Uterus (tissue), 4 donors: ENCODE data around the gene RNU5B-1. TPM values are rescaled to one million over a fixed set of nuclear protein-coding genes. Genes with fewer than 3 reads are reported as not detected.

Source experiments
- DNase-seq, 2 donors: peaks; one replicate each; pipeline ENCODE4 v3.0.0-alpha.2; 2019 to 2020
- H3K27ac ChIP-seq, 2 donors: fragments of 200-600 bp; sonication (generic); 1 replicate in 1 of 2; 2 replicates in 1 of 2; pipeline ENCODE4 v1.5.1; 2016 to 2018
- H3K27me3 ChIP-seq, 2 donors: fragments of 200-600 bp; sonication (generic); one replicate each; pipeline ENCODE4 v1.5.1; 2018 to 2019; ENCODE audit warnings: control low read depth in 1 of 2
- H3K36me3 ChIP-seq, 2 donors: fragments of 200-600 bp; sonication (generic); one replicate each; pipeline ENCODE4 v1.5.1; 2019; ENCODE audit warnings: control low read depth in 1 of 2
- H3K4me1 ChIP-seq, 2 donors: fragments of 200-600 bp; sonication (generic); one replicate each; pipeline ENCODE4 v1.5.1; 2018 to 2019; ENCODE audit warnings: control low read depth in 1 of 2
- H3K4me3 ChIP-seq, 2 donors: fragments of 200-600 bp; sonication (generic); 1 replicate in 1 of 2; 2 replicates in 1 of 2; pipeline ENCODE4 v1.5.1; 2018 to 2019; ENCODE audit warnings: mild to moderate bottlenecking in 1 of 2
- H3K9me3 ChIP-seq, 2 donors: fragments of 200-600 bp; sonication (generic); one replicate each; pipeline ENCODE4 v1.5.1; 2019; ENCODE audit warnings: control low read depth in 1 of 2
- POLR2A ChIP-seq, 2 donors: fragments of 450-650 bp; IDR thresholded peaks; one replicate each; pipeline ENCODE4 v1.6.1; 2016; ENCODE audit warnings: antibody characterized with exemption in 2 of 2, mild to moderate bottlenecking in 1 of 2, moderate library complexity in 1 of 2
- intact Hi-C: fragments of 100-400 bp; cut with DNase I; formaldehyde crosslinking; loops from one replicate; pipeline ENCODE4 v1.15.1; 2023; ENCODE audit warnings: low total_unique reads
- total RNA-seq, 4 donors: library from RNA; depleted of rRNA in 3 of 4; stranded (reverse); fragments of >200 nt in 3 of 4; gene quantifications; one replicate each; pipeline versions ENCODE4 v1.1.0 to v1.2.4, GENCODE V29; 2014 to 2023
- TF ChIP-seq, protein P1 (sequence below), 4 experiments: fragments of 200-600 bp in 2 of 4; fragments of 450-650 bp in 2 of 4; sonication (generic) in 2 of 4; IDR thresholded peaks; one replicate each; pipeline ENCODE4 v1.5.1; 2016 to 2019; ENCODE audit warnings: antibody characterized with exemption in 4 of 4, mild to moderate bottlenecking in 2 of 4, moderate library complexity in 1 of 4
- donor health status: DM: yes; HTN: yes; CAD: no.

RNU5B-1 gene
- total RNA-seq, 4 donors from 2014 or later: 34.0 TPM; not detected in 3

DNA sequence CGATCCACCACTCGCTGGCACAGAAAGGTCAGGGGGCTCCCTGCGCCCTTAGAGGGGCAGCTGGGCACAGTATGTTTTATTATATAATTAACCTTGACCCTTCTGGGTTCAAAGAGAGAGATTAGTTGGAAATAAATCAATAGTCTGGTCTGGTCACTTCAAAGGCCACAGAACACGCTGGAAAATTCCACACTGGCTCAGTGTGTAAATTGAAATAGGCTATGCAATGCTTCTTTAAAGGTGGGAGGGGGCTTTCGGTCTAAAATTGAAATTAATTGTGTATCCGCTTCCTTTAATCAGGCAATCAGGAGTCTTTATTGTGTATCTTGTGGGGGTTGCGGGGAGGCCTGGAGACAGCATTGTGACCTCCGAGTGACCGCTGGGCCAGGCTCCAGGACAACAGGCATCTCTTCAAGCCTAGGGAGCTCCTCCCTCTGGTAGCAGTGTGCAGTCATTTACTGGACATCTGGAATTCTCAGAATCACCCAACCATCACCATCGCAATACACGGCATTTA is 8.0 kb downstream of the RNU5B-1 start:
- Histone ChIP-seq H3K36me3 (no peaks in the 10 kb centered on the region), H3K4me3 (no peak overlapping the region), H3K27ac (no peak overlapping the region), H3K4me1 (no peaks in the 10 kb centered on the region), H3K27me3 (no peaks in the 10 kb centered on the region), H3K9me3 (no peaks in the 10 kb centered on the region)
- intact Hi-C loops: no loop called here
- TF ChIP-seq, protein P1, sequence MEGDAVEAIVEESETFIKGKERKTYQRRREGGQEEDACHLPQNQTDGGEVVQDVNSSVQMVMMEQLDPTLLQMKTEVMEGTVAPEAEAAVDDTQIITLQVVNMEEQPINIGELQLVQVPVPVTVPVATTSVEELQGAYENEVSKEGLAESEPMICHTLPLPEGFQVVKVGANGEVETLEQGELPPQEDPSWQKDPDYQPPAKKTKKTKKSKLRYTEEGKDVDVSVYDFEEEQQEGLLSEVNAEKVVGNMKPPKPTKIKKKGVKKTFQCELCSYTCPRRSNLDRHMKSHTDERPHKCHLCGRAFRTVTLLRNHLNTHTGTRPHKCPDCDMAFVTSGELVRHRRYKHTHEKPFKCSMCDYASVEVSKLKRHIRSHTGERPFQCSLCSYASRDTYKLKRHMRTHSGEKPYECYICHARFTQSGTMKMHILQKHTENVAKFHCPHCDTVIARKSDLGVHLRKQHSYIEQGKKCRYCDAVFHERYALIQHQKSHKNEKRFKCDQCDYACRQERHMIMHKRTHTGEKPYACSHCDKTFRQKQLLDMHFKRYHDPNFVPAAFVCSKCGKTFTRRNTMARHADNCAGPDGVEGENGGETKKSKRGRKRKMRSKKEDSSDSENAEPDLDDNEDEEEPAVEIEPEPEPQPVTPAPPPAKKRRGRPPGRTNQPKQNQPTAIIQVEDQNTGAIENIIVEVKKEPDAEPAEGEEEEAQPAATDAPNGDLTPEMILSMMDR (IDR thresholded peaks at IDR 0.05): no peak
- no peak for TF ChIP-seq POLR2A (IDR thresholded peaks at IDR 0.05)
- DNase-seq: peak in 1 of 2 donors; percentile 40

DNA sequence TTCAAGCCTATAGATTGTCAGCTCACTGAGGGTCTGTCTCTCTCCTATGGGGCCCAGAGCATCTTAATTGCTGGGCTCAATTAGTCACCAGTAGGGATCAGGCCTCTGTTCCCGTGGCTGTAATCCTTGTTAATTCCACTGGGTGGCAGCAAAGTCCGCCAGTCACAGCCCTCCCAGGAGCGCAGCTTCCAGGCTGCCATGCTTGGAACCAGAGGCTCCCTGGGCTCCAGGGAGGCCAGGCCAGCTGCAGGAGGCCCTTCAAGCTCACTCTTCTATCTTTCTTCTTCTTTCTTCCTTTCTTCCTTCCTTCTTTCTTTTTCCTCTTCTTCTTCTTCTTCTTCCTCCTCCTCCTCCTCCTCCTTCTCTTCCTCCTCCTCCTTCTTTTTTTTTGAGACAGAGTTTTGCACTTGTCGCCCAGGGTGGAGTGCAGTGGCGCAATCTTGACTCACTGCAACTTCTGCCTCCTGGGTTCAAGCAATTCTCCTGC is 14.4 kb downstream of the RNU5B-1 start:
- Histone ChIP-seq H3K36me3 (no peaks in the 10 kb centered on the region), H3K27me3 (no peaks in the 10 kb centered on the region), H3K4me3 (no peak overlapping the region), H3K9me3 (no peaks in the 10 kb centered on the region), H3K4me1 (no peaks in the 10 kb centered on the region), H3K27ac (no peak overlapping the region)
- intact Hi-C loops: loop anchor here (5.0 kb wide), 1 partner anchor 68 kb away; no protein-coding TSS in a partner anchor
- TF ChIP-seq POLR2A (IDR thresholded peaks at IDR 0.05): no peak
- TF ChIP-seq, protein P1 (IDR thresholded peaks at IDR 0.05): peak; percentile 87 to 98 (median 96)
- peak; percentile 77 to 85 for DNase-seq

DNA sequence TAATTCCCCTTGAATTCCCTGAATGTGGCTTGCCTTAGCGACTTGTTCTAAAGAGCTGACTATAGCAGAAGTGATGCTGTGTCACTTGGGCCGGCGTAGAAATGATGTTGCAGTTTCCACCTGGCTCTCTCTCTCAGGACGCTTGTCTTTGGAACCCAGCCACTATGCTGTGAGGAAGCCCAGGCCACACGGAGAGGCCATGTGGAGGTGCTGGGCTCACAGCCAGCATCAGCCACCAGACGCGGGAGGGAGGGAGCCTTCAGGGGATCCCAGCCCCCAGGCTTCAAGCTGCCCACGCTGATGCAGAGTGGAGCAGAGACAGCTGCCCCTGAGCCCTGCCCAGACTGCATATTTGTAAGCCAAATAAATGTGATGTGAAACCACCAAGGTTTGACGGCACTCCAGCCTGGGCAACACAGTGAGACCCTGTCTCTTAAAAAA is 18.6 kb downstream of the RNU5B-1 start:
- no peak overlapping the region for H3K27ac ChIP-seq
- DNase-seq: peak in 1 of 2 donors; percentile 41

DNA sequence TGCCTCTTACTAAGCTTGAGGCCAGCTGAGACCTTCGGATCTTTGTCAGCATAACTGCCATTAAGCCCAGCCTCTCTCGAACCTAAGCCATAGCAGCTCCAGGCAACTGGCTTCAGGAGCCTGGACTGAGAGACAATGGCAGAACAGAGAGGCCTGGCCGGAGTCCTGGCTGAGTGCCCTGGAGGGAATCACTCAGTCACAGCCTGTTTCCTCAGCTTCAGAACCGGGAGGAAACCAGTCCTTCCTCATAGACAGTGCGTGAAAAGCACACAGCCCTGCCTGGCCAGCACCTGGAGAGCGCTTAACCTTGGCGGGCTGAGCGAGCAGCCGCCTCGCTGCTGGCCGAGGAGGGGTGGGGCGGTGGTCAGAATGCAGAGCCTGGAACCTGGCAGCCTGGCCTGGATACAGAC is 21.6 kb downstream of the RNU5B-1 start:
- H3K4me1 ChIP-seq: no peaks in the 10 kb centered on the region
- no peaks in the 10 kb centered on the region for H3K36me3 ChIP-seq
- TF ChIP-seq, protein P1 (IDR thresholded peaks at IDR 0.05): no peak
- no peak for TF ChIP-seq POLR2A (IDR thresholded peaks at IDR 0.05)
- no peak overlapping the region for H3K27ac ChIP-seq
- no peak overlapping the region for H3K4me3 ChIP-seq
- intact Hi-C loops: no loop called here
- DNase-seq: peak; percentile 26 to 34
- H3K27me3 ChIP-seq: no peaks in the 10 kb centered on the region
- no peaks in the 10 kb centered on the region for H3K9me3 ChIP-seq

More for the DNA sequence above, 18.6 kb downstream of the RNU5B-1 start:
- Histone ChIP-seq H3K36me3 (no peaks in the 10 kb centered on the region), H3K27me3 (no peaks in the 10 kb centered on the region), H3K4me3 (no peak overlapping the region), H3K9me3 (no peaks in the 10 kb centered on the region), H3K4me1 (no peaks in the 10 kb centered on the region)
- TF ChIP-seq, protein P1 (IDR thresholded peaks at IDR 0.05): no peak
- no peak for TF ChIP-seq POLR2A (IDR thresholded peaks at IDR 0.05)
- intact Hi-C loops: no loop called here

DNA sequence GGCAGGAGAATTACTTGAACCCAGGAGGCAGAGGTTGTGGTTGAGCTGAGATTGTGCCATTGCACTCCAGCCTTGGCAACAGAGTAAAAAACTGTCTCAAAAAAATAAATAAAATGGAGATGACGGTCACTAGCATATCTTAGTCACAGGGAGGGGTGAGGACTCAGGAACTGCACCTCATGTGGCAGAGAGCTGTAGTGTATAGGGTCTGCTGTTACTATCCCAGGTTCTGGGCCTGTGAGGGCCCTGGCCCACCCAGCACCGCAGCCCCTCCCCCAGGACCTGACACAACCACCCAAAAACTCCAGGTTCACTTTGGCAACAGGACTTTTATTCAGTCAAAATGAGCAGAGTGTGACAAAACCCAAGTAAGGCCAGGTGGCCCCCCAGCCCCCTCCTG is 22.3 kb downstream of the RNU5B-1 start:
- Histone ChIP-seq H3K9me3 (no peaks in the 10 kb centered on the region), H3K4me1 (no peaks in the 10 kb centered on the region), H3K27ac (no peak overlapping the region), H3K4me3 (no peak overlapping the region), H3K27me3 (no peaks in the 10 kb centered on the region), H3K36me3 (no peaks in the 10 kb centered on the region)
- no peak for DNase-seq
- intact Hi-C loops: no loop called here
- TF ChIP-seq, protein P1 (IDR thresholded peaks at IDR 0.05): no peak
- TF ChIP-seq POLR2A (IDR thresholded peaks at IDR 0.05): no peak
